RCC 7860 (cell line): ENCODE data around the gene LMLN.
"Not testable (repeated sequence)": the region's sequence is repeated elsewhere in the genome, so short reads cannot be mapped to it uniquely, and the experiment has no call there.

Experiments used
- DNase-seq: peaks from one replicate; pipeline ENCODE4 v3.0.0-alpha.2; 2015; ENCODE audit warnings: low spot score
- FAIRE-seq: peaks from 2 replicates; lab custom pipeline; 2012; peaks lifted over from hg19 to GRCh38; lab: Jason Lieb, UNC

The LMLN gene

GRCh38 chr3:197959891-197960693 is at the start of gene LMLN:
TSS of gene LMLN (plus strand) at chr3:197960217. CDS start at chr3:197960246, 29 bp downstream.
- DNase-seq (peak; percentile 86), FAIRE-seq (peak; percentile 54)

GRCh38 chr3:197912741-197913476 is 47.1 kb upstream of the LMLN start:
- FAIRE-seq, result no peak

GRCh38 chr3:197913641-197914380 is 46.2 kb upstream of the LMLN start:
- DNase-seq (no peak), FAIRE-seq (no peak)

More at GRCh38 chr3:197912741-197913476, 47.1 kb upstream of the LMLN start:
- DNase-seq, result no peak

GRCh38 chr3:197921429-197922275 is 38.4 kb upstream of the LMLN start:
- FAIRE-seq, DNase-seq: not testable (repeated sequence)

- DNase-seq, result no peak
- FAIRE-seq, result no peak
Measured at GRCh38 chr3:197926418-197926817, 33.6 kb upstream of the LMLN start.

GRCh38 chr3:197927578-197927977 is 32.4 kb upstream of the LMLN start:
- FAIRE-seq, result not testable (repeated sequence)

GRCh38 chr3:197936819-197937384 is 23.1 kb upstream of the LMLN start:
- FAIRE-seq, result no peak
- no peak for DNase-seq

More at GRCh38 chr3:197927578-197927977, 32.4 kb upstream of the LMLN start:
- DNase-seq, result not testable (repeated sequence)

GRCh38 chr3:197940745-197941384 is 19.2 kb upstream of the LMLN start:
- FAIRE-seq (no peak), DNase-seq (no peak)

GRCh38 chr3:197942956-197943556 is 17.0 kb upstream of the LMLN start:
- DNase-seq (peak; percentile 34), FAIRE-seq (peak; percentile 85)

- FAIRE-seq (no peak), DNase-seq (no peak)
Measured at GRCh38 chr3:197949191-197949777, 10.7 kb upstream of the LMLN start.

GRCh38 chr3:197949778-197950676 is 10.0 kb upstream of the LMLN start, which contains the start of gene RPL35A:
TSS of gene RPL35A (plus strand) at chr3:197950190. CDS start at chr3:197950968, 778 bp downstream.
- FAIRE-seq, result peak; percentile 85

GRCh38 chr3:197950677-197951061 is 9.3 kb upstream of the LMLN start:
- FAIRE-seq (no peak), DNase-seq (no peak)

More at GRCh38 chr3:197949778-197950676, 10.0 kb upstream of the LMLN start, which contains the start of gene RPL35A:
- DNase-seq, result peak; percentile 94

- DNase-seq (no peak), FAIRE-seq (no peak)
Measured at GRCh38 chr3:197951392-197951990, 8.5 kb upstream of the LMLN start.

GRCh38 chr3:197952440-197952839 is 7.6 kb upstream of the LMLN start:
- FAIRE-seq (no peak), DNase-seq (no peak)

GRCh38 chr3:197953325-197953724 is 6.7 kb upstream of the LMLN start:
- DNase-seq, result no peak
- no peak for FAIRE-seq

GRCh38 chr3:197953881-197954280 is 6.1 kb upstream of the LMLN start:
- FAIRE-seq, result no peak
- DNase-seq, result no peak

GRCh38 chr3:197955892-197956477 is 4.0 kb upstream of the LMLN start:
- no peak for DNase-seq
- FAIRE-seq, result no peak
